ENCODE results near the gene ANOS1.

ANOS1 gene

DNA sequence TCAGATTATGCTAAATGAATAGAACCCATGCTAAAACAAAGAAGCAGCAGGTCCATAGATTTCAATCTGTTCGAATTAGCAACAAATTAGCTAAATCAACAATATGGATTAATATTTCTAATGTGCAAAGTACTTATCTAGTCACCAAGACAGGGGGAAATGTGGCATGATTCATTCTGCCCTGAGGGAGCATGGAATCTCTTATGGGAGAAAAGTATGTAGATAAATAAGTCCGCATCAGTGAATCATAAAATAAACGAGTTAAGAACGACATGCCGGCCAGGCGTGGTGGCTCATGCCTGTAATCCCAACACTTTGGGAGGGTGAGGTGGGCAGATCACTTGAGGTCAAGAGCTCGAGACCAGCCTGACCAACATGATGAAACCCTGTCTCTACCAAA, 102.1 kb downstream of the ANOS1 start:
- H3K27ac ChIP-seq (ENCODE audit: low read depth, low read length), result no peak overlapping the region
- peaks cover 6% of the 10 kb centered on the region for H3K36me3 ChIP-seq (ENCODE audit: control insufficient read depth, insufficient read depth, low read length)
- H3K27me3 ChIP-seq (ENCODE audit: control insufficient read depth, insufficient read depth, low read length), result no peaks in the 10 kb centered on the region
- H3K4me1 ChIP-seq (ENCODE audit: control insufficient read depth, insufficient read depth, low read length), result peaks cover 24% of the 10 kb centered on the region
- no peak overlapping the region for H3K9ac ChIP-seq (ENCODE audit: low read length)
- H3K9me3 ChIP-seq (ENCODE audit: control insufficient read depth, insufficient read depth, low read depth, low read length), result no peaks in the 10 kb centered on the region; the same call in 1 of the 2 replicates
- H3K4me3 ChIP-seq (ENCODE audit: low read depth, low read length), result no peak overlapping the region

DNA sequence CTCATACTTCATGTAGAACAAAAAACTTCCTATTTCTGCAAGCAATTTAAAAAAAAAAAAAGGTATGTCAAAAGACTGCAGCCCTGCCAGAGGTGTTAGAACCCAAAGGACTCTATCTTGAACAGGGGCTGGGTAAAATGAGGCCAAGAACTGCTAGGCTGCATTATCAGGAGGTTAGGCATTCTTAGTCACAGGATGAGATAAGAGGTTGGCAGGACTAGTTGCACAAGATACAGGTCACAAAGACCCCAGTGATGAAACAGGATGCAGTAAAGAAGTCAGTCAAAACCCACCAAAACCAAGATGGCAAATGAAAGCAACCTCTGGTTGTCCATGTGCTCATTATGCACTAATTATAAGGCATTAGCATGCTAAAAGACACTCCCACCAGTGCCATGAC, 104.1 kb downstream of the ANOS1 start:
- Histone ChIP-seq H3K4me1 (ENCODE audit: control insufficient read depth, insufficient read depth, low read length) (peaks cover 6% of the 10 kb centered on the region; the same call in 1 of the 2 replicates), H3K9ac (ENCODE audit: low read length) (no peak overlapping the region), H3K27ac (ENCODE audit: low read depth, low read length) (no peak overlapping the region), H3K4me3 (ENCODE audit: low read depth, low read length) (no peak overlapping the region), H3K27me3 (ENCODE audit: control insufficient read depth, insufficient read depth, low read length) (no peaks in the 10 kb centered on the region), H3K36me3 (ENCODE audit: control insufficient read depth, insufficient read depth, low read length) (peaks cover 14% of the 10 kb centered on the region), H3K9me3 (ENCODE audit: control insufficient read depth, insufficient read depth, low read depth, low read length) (no peaks in the 10 kb centered on the region; the same call in 1 of the 2 replicates)

DNA sequence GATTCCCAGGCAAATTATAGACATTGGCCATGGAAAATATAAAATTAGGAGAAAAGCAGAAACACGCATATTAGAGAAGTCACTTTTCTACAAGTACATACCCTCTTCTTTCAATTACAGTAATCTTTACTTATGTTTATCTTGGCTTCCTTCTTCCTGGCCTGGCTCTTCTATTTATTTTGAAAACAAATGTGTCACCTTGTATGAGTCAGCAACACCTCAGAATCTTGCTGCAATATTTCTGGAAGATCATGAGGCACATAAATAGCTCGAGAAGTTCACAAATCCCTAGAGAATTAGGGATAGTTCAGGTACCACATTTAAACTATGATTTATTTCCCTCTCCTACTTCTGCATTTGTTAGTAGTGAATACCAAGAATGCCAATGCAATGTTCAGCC, 124.6 kb downstream of the ANOS1 start:
- peaks cover 15% of the 10 kb centered on the region for H3K36me3 ChIP-seq (ENCODE audit: control insufficient read depth, insufficient read depth, low read length)
- no peaks in the 10 kb centered on the region for H3K27me3 ChIP-seq (ENCODE audit: control insufficient read depth, insufficient read depth, low read length)
- H3K9ac ChIP-seq (ENCODE audit: low read length), result no peak overlapping the region
- H3K4me3 ChIP-seq (ENCODE audit: low read depth, low read length), result no peak overlapping the region
- H3K27ac ChIP-seq (ENCODE audit: low read depth, low read length), result 0 out of 2 replicates have a peak overlapping the region, but pooled peaks have one; percentile 8
- H3K4me1 ChIP-seq (ENCODE audit: control insufficient read depth, insufficient read depth, low read length), result 0 out of 2 replicates have a peak, but pooled peaks cover 3% of the 10 kb centered on the region
- peaks cover 16% of the 10 kb centered on the region for H3K9me3 ChIP-seq (ENCODE audit: control insufficient read depth, insufficient read depth, low read depth, low read length)

DNA sequence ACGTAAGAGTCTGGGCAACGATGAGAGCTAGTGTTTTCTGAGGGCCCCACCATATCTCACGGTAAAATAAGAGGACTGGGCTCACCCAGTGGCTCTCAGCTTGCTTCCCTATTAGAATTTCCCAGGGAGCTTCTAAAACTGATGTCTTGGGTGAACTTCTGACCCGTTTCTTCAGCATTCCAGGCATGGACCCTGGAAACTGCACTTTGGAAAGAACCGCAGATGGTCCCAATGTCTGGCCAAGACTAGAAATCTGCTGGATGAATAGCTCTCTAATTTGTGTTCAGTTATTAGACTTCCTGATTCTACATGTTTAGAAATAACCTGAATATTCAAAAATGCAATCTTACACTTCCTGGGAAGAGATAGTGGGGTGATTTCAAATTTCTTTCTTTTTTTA, 127.8 kb downstream of the ANOS1 start:
- H3K4me1 ChIP-seq (ENCODE audit: control insufficient read depth, insufficient read depth, low read length), result 0 out of 2 replicates have a peak, but pooled peaks cover 3% of the 10 kb centered on the region
- H3K9ac ChIP-seq (ENCODE audit: low read length), result no peak overlapping the region
- no peak overlapping the region for H3K27ac ChIP-seq (ENCODE audit: low read depth, low read length)
- no peaks in the 10 kb centered on the region for H3K27me3 ChIP-seq (ENCODE audit: control insufficient read depth, insufficient read depth, low read length)
- H3K9me3 ChIP-seq (ENCODE audit: control insufficient read depth, insufficient read depth, low read depth, low read length), result peaks cover 2% of the 10 kb centered on the region; the same call in 1 of the 2 replicates
- peaks cover 3% of the 10 kb centered on the region; the same call in 1 of the 2 replicates for H3K36me3 ChIP-seq (ENCODE audit: control insufficient read depth, insufficient read depth, low read length)
- H3K4me3 ChIP-seq (ENCODE audit: low read depth, low read length), result no peak overlapping the region

DNA sequence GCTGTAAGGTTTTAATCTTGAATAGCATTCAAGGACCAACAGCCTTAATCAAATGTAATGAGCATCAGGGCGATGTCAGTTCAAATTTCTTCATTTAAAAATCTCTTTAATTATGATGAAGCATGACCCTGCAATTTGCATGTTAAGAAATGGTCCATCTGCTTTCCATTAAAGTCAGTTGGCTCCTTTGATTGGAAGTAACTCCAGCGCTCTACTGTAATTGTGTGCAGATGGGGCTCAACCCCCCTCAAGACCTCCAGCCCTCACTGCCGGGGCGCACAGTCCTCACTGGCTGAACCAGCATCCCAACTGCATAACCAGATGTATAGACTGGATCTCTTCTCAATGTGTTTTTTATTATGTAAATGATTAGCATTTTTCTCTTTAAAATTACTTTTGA, 140.4 kb downstream of the ANOS1 start:
- no peak overlapping the region for H3K27ac ChIP-seq (ENCODE audit: low read depth, low read length)
- H3K4me1 ChIP-seq (ENCODE audit: control insufficient read depth, insufficient read depth, low read length), result no peaks in the 10 kb centered on the region
- H3K9ac ChIP-seq (ENCODE audit: low read length), result no peak overlapping the region
- no peaks in the 10 kb centered on the region for H3K9me3 ChIP-seq (ENCODE audit: control insufficient read depth, insufficient read depth, low read depth, low read length)
- H3K27me3 ChIP-seq (ENCODE audit: control insufficient read depth, insufficient read depth, low read length), result no peaks in the 10 kb centered on the region
- H3K4me3 ChIP-seq (ENCODE audit: low read depth, low read length), result no peak overlapping the region
- peaks cover 33% of the 10 kb centered on the region for H3K36me3 ChIP-seq (ENCODE audit: control insufficient read depth, insufficient read depth, low read length)

DNA sequence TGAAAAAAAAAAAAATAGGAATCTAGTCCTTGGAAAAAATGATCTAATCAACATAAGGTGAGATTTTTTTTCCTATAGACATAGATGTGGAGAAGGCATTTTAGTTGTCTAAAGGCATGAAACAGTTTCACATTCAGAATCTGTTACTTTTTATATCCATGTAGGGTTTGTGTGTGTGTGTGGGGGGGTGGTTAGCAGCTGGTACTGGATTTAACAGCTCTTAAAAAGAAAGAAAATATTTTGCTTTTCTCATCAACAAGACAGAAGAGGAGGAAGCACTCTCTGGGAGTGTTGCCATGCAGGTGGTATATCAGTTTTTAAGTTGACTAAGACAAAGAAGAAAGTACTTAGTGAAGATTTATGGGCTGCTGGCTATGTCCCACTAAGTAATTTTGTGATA, 145.0 kb downstream of the ANOS1 start:
- Histone ChIP-seq H3K27ac (ENCODE audit: low read depth, low read length) (no peak overlapping the region), H3K27me3 (ENCODE audit: control insufficient read depth, insufficient read depth, low read length) (no peaks in the 10 kb centered on the region), H3K4me3 (ENCODE audit: low read depth, low read length) (no peak overlapping the region), H3K9me3 (ENCODE audit: control insufficient read depth, insufficient read depth, low read depth, low read length) (no peaks in the 10 kb centered on the region), H3K36me3 (ENCODE audit: control insufficient read depth, insufficient read depth, low read length) (peaks cover 33% of the 10 kb centered on the region), H3K9ac (ENCODE audit: low read length) (no peak overlapping the region), H3K4me1 (ENCODE audit: control insufficient read depth, insufficient read depth, low read length) (no peaks in the 10 kb centered on the region)

DNA sequence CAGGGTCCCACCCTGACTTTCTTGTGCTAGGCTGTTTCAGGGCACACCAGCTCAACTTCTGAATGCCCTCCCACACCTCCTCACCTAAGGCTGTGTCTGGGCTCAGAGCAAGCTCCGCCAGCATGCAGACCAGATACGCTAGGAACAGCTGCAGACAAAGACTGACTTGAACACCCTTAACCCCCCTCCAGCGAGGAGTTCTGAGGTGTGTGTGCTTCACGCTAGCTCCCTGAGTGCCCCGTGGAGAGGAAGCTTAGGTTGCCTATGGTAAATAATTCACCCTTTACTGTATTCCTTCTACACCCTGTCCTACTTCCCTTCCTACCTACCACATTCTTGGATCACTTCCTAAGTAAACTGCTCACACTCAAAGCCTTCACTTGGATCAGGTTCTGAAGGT, 152.3 kb downstream of the ANOS1 start:
- H3K36me3 ChIP-seq (ENCODE audit: control insufficient read depth, insufficient read depth, low read length), result peaks cover 38% of the 10 kb centered on the region
- H3K27me3 ChIP-seq (ENCODE audit: control insufficient read depth, insufficient read depth, low read length), result no peaks in the 10 kb centered on the region
- no peaks in the 10 kb centered on the region for H3K9me3 ChIP-seq (ENCODE audit: control insufficient read depth, insufficient read depth, low read depth, low read length)
- H3K4me1 ChIP-seq (ENCODE audit: control insufficient read depth, insufficient read depth, low read length), result peaks cover 7% of the 10 kb centered on the region
- no peak overlapping the region for H3K4me3 ChIP-seq (ENCODE audit: low read depth, low read length)
- H3K9ac ChIP-seq (ENCODE audit: low read length), result no peak overlapping the region
- no peak overlapping the region for H3K27ac ChIP-seq (ENCODE audit: low read depth, low read length)

DNA sequence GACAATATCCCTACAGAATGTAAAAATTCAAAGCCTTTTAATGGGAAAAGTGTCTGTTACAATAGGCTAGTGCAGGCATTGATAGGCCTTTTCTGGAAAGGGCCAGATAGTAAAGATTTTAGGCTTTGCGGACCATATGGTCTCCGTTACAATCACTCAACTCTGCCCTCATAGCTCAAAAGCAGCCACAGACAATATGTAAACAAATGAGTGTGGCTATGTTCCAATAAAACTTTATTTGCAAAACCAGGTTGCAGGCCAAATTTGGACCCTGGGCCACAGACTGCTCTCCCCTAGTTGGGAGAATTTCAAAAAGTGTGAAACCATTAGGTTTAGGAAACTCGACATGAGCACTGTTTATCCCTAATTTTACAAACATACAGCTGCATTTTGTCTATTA, 155.1 kb downstream of the ANOS1 start:
- Histone ChIP-seq H3K36me3 (ENCODE audit: control insufficient read depth, insufficient read depth, low read length) (peaks cover 42% of the 10 kb centered on the region), H3K9me3 (ENCODE audit: control insufficient read depth, insufficient read depth, low read depth, low read length) (no peaks in the 10 kb centered on the region), H3K4me1 (ENCODE audit: control insufficient read depth, insufficient read depth, low read length) (peaks cover 7% of the 10 kb centered on the region), H3K27me3 (ENCODE audit: control insufficient read depth, insufficient read depth, low read length) (no peaks in the 10 kb centered on the region), H3K27ac (ENCODE audit: low read depth, low read length) (no peak overlapping the region), H3K4me3 (ENCODE audit: low read depth, low read length) (no peak overlapping the region), H3K9ac (ENCODE audit: low read length) (no peak overlapping the region)

DNA sequence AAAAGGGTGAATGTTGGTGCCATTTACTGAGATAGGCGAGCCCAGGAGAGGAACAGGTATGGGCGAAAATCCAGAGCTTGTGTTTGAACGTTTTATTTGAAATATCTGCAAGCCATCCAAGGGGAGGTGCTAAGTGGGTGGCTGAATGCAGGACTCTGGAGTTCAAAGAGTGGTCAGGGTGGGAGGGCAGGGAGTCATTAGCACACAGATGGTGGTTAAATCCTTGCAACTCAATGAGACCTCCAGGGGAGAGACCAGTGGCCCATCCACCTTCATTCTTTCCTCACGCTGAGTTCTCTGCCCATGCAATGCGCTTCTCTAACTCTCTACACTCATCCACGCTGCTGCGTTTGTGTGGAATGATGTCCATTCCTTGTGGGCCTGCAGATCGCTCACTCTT, 166.2 kb downstream of the ANOS1 start:
- Histone ChIP-seq H3K4me1 (ENCODE audit: control insufficient read depth, insufficient read depth, low read length) (peaks cover 13% of the 10 kb centered on the region), H3K4me3 (ENCODE audit: low read depth, low read length) (no peak overlapping the region), H3K27ac (ENCODE audit: low read depth, low read length) (no peak overlapping the region), H3K9me3 (ENCODE audit: control insufficient read depth, insufficient read depth, low read depth, low read length) (no peaks in the 10 kb centered on the region), H3K36me3 (ENCODE audit: control insufficient read depth, insufficient read depth, low read length) (peaks cover 66% of the 10 kb centered on the region), H3K9ac (ENCODE audit: low read length) (no peak overlapping the region), H3K27me3 (ENCODE audit: control insufficient read depth, insufficient read depth, low read length) (no peaks in the 10 kb centered on the region)

DNA sequence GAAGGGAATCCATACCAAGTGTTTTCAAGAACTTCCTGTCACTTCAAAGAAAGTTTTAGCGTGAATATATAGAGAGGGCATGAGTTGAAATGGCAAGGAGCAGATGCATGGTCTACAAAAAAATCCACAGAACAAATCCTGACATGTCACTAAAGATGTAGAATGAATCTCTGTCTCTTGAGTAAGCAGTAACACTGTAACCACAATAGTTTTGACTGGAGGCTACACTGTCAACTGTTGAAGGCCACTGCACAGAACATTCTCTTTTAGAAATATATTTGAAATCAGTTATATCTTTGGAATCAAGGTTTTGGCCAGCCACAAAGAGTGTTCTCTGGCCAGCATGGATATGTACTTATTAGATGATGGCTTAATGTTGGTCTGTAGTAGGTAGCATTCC, 183.5 kb downstream of the ANOS1 start:
- peaks cover 47% of the 10 kb centered on the region for H3K36me3 ChIP-seq (ENCODE audit: control insufficient read depth, insufficient read depth, low read length)
- no peak overlapping the region for H3K27ac ChIP-seq (ENCODE audit: low read depth, low read length)
- no peaks in the 10 kb centered on the region for H3K27me3 ChIP-seq (ENCODE audit: control insufficient read depth, insufficient read depth, low read length)
- H3K4me3 ChIP-seq (ENCODE audit: low read depth, low read length), result no peak overlapping the region
- H3K4me1 ChIP-seq (ENCODE audit: control insufficient read depth, insufficient read depth, low read length), result no peaks in the 10 kb centered on the region
- H3K9ac ChIP-seq (ENCODE audit: low read length), result no peak overlapping the region
- no peaks in the 10 kb centered on the region for H3K9me3 ChIP-seq (ENCODE audit: control insufficient read depth, insufficient read depth, low read depth, low read length)

DNA sequence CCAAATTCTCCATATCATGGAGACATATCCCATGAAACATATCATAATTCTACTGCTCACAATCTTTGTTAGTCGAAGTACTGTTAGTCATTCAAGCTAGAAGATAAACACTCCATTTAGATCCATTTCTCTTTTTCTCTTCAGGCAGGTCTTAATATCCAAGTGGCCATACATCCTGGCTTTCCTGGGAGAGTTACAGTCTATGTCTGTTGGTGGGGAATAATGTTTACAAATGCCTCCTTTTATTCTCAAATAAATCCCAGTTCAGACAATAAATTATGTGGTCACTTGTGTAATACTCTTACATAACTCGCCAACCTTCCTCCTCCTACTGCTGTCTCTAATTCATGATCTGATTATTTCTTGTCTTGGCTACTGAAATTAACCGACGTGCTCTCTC, 185.2 kb downstream of the ANOS1 start:
- H3K4me1 ChIP-seq (ENCODE audit: control insufficient read depth, insufficient read depth, low read length), result no peaks in the 10 kb centered on the region
- H3K27me3 ChIP-seq (ENCODE audit: control insufficient read depth, insufficient read depth, low read length), result no peaks in the 10 kb centered on the region
- no peak overlapping the region for H3K4me3 ChIP-seq (ENCODE audit: low read depth, low read length)
- no peaks in the 10 kb centered on the region for H3K9me3 ChIP-seq (ENCODE audit: control insufficient read depth, insufficient read depth, low read depth, low read length)
- peaks cover 41% of the 10 kb centered on the region for H3K36me3 ChIP-seq (ENCODE audit: control insufficient read depth, insufficient read depth, low read length)
- H3K9ac ChIP-seq (ENCODE audit: low read length), result no peak overlapping the region
- H3K27ac ChIP-seq (ENCODE audit: low read depth, low read length), result no peak overlapping the region

DNA sequence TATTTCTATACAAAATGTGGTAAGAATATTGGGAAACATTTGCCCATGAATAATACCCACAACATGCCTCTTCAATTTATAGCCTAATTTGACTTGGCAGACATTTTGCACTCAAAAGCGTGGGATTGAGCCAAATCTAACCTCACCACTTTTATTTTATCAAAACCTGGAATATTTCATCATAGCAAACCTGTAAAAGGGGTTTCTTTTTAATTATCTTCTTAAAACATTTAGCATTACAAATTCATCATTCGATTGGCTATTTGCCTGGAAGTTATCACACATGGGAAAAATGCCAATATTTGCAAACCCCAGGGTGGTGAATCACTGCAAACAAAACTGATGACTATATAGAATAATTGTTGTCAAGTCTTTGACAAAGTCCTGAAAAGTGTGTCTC, 211.1 kb downstream of the ANOS1 start:
- H3K4me3 ChIP-seq (ENCODE audit: low read depth, low read length), result no peak overlapping the region
- H3K9ac ChIP-seq (ENCODE audit: low read length), result no peak overlapping the region
- H3K27me3 ChIP-seq (ENCODE audit: control insufficient read depth, insufficient read depth, low read length), result peaks cover 6% of the 10 kb centered on the region; the same call in 1 of the 2 replicates
- no peak overlapping the region for H3K27ac ChIP-seq (ENCODE audit: low read depth, low read length)
- no peaks in the 10 kb centered on the region for H3K9me3 ChIP-seq (ENCODE audit: control insufficient read depth, insufficient read depth, low read depth, low read length)
- peaks cover 11% of the 10 kb centered on the region for H3K4me1 ChIP-seq (ENCODE audit: control insufficient read depth, insufficient read depth, low read length)
- no peaks in the 10 kb centered on the region for H3K36me3 ChIP-seq (ENCODE audit: control insufficient read depth, insufficient read depth, low read length)
